ENCODE data around the gene CNOT4. TPM values are rescaled to one million over a fixed set of nuclear protein-coding genes. Genes with fewer than 3 reads are reported as not detected.

The CNOT4 gene
- total and polyA plus RNA-seq, 2 of the 13 experiments (the other 11 are each of a cell fraction or from before 2014, with no cell fraction given), result 7.4 to 8.4 TPM

DNA sequence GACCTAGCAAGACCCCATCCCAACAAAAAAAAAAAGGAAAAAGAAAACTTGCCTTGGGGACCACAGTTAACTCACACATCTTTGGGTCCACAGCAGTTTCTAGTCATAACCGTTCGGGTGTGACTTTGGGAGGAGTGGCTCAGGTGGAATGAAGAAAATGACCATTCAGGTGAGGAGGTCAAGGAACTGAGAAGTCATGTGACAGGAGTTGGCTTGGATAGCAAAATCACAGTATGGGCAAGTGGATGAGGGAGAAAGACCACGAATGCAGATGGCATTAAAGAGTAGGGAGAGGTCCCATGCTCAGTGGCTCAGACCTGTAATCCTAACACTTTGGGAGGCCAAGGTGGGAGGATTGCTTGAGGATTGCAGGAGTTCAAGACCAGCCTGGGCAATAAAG is 17.1 kb upstream of the CNOT4 start (continued):
- TF ChIP-seq, protein P1, sequence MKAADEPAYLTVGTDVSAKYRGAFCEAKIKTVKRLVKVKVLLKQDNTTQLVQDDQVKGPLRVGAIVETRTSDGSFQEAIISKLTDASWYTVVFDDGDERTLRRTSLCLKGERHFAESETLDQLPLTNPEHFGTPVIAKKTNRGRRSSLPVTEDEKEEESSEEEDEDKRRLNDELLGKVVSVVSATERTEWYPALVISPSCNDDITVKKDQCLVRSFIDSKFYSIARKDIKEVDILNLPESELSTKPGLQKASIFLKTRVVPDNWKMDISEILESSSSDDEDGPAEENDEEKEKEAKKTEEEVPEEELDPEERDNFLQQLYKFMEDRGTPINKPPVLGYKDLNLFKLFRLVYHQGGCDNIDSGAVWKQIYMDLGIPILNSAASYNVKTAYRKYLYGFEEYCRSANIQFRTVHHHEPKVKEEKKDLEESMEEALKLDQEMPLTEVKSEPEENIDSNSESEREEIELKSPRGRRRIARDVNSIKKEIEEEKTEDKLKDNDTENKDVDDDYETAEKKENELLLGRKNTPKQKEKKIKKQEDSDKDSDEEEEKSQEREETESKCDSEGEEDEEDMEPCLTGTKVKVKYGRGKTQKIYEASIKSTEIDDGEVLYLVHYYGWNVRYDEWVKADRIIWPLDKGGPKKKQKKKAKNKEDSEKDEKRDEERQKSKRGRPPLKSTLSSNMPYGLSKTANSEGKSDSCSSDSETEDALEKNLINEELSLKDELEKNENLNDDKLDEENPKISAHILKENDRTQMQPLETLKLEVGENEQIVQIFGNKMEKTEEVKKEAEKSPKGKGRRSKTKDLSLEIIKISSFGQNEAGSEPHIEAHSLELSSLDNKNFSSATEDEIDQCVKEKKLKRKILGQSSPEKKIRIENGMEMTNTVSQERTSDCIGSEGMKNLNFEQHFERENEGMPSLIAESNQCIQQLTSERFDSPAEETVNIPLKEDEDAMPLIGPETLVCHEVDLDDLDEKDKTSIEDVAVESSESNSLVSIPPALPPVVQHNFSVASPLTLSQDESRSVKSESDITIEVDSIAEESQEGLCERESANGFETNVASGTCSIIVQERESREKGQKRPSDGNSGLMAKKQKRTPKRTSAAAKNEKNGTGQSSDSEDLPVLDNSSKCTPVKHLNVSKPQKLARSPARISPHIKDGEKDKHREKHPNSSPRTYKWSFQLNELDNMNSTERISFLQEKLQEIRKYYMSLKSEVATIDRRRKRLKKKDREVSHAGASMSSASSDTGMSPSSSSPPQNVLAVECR (CRISPR knock-in tag; IDR thresholded peaks at IDR 0.05; ENCODE audit: borderline replicate concordance), result no peak

DNA sequence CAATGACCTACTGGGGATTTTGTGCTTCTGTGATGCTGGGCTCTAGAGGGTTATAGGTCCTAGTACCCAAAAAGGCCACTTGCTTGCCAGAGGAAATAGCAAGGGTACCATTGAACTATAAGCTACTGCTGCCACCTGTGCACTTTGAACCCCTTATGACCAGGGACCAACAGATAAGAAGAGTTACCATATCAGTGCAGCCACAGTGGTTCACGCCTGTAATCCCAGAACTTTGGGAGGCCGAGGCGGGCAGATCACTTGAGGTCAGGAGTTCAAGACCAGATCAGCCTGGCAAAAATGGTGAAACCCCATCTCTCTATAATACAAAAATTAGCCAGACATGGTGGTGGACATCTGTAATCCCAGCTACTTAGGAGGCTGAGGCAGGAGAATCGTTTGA is 15.5 kb upstream of the CNOT4 start:
- intact Hi-C loops (cut with micrococcal nuclease; ENCODE audit: unreplicated experiment), result no loop called here
- 27% methylated on average over 4 of the region's 4 CpGs for WGBS (ENCODE audit: low lambda C conversion rate)
- BruUV-seq (replicated peaks), result no TSS peak
- Histone ChIP-seq H3K36me3 (replicated peaks in 1 of 2; ENCODE audit: control insufficient read depth in 1 of 2, insufficient read depth in 2 of 2, low read length in 2 of 2) (no peaks in the 10 kb centered on the region), H2AFZ (ENCODE audit: low read length) (no peak overlapping the region), H3K4me2 (ENCODE audit: low read depth, low read length) (no peak overlapping the region), H3K4me1 (ENCODE audit: insufficient read depth, low read length) (peaks cover 17% of the 10 kb centered on the region), H3K9me3 (ENCODE audit: low read length) (no peaks in the 10 kb centered on the region), H3K27ac (ENCODE audit: extremely low read length, insufficient read depth, low read length) (no peak overlapping the region), H3K9ac (ENCODE audit: insufficient read depth, low read depth, low read length) (no peak overlapping the region), H3K27me3 (ENCODE audit: control insufficient read depth in 1 of 2, insufficient read depth in 2 of 2, low read length in 2 of 2) (no peaks in the 10 kb centered on the region), H3K4me3 (replicated peaks in 1 of 3; ENCODE audit: insufficient read depth in 1 of 3, low read depth in 2 of 3, low read length in 3 of 3) (no peak overlapping the region), H3K79me2 (ENCODE audit: insufficient read depth, low read length) (no peaks in the 10 kb centered on the region), H4K20me1 (ENCODE audit: insufficient read depth, low read length) (no peaks in the 10 kb centered on the region)
- no peak for TF ChIP-seq HNRNPLL (IDR thresholded peaks at IDR 0.05; ENCODE audit: low read depth, low read length, poor library complexity, severe bottlenecking)
- TF ChIP-seq HNF4A (CRISPR knock-in tag; IDR thresholded peaks at IDR 0.05), result peak; percentile 47; the same call in 1 of the 2 replicates
- FAIRE-seq, result no peak
- ChIA-PET POLR2A (no interaction called here), CTCF (ENCODE audit: low intra/inter-chr PET ratio, low total read pairs) (no interaction called here)
- ATAC-seq, result peak; percentile 45
- DNase-seq (ENCODE audit: low spot score), result no peak
- in situ Hi-C loops (cut with HindIII; ENCODE audit: extremely low pct_ligation_motif_present, low pct_unique_long_range_greater_than_20kb), result no loop called here

Data from HepG2 (cell line).